Measurements from ENCODE around the gene CLDN24. TPM values are rescaled to one million over a fixed set of nuclear protein-coding genes. Genes with fewer than 3 reads are reported as not detected.

CLDN24 gene
- total RNA-seq, 1 experiment from 2014 or later: not detected

GRCh38 chr4:183304067-183304466 is 18.2 kb downstream of the CLDN24 start:
- H3K9me3 ChIP-seq (ENCODE audit: control insufficient read depth, low read depth, low read length): no peaks in the 10 kb centered on the region
- TF ChIP-seq CTCF (conservative IDR thresholded peaks at IDR 0.05): no peak
- no peaks in the 10 kb centered on the region for H3K23me2 ChIP-seq (ENCODE audit: insufficient read length, low read depth, low read length, poor library complexity, severe bottlenecking)
- H3K18ac ChIP-seq (ENCODE audit: insufficient read length, low read depth, low read length): no peak overlapping the region
- no peak overlapping the region for H2BK120ac ChIP-seq (ENCODE audit: low read depth, low read length, poor library complexity, severe bottlenecking)
- H3K27ac ChIP-seq (ENCODE audit: insufficient read length, low read depth, low read length): no peak overlapping the region
- no peak overlapping the region for H3K4me2 ChIP-seq (ENCODE audit: insufficient read depth, insufficient read length, low read length)
- H2AK5ac ChIP-seq (ENCODE audit: insufficient read length, low read length): no peak overlapping the region
- H3K56ac ChIP-seq (ENCODE audit: insufficient read length, low read depth, low read length): no peak overlapping the region
- no peaks in the 10 kb centered on the region for H3K79me2 ChIP-seq (ENCODE audit: insufficient read depth, low read length)
- no peaks in the 10 kb centered on the region for H3K9me3 Mint-ChIP-seq
- H3K27me3 ChIP-seq (ENCODE audit: insufficient read depth, low read length): no peaks in the 10 kb centered on the region
- H2BK20ac ChIP-seq (ENCODE audit: low read depth, low read length, poor library complexity, severe bottlenecking): no peak overlapping the region
- H2BK12ac ChIP-seq (ENCODE audit: insufficient read length, low read depth, low read length): no peak overlapping the region
- H4K8ac ChIP-seq (replicated peaks; ENCODE audit: insufficient read length, low read depth, low read length): no peak overlapping the region
- H4K91ac ChIP-seq (ENCODE audit: insufficient read length, low read depth, low read length): no peak overlapping the region
- H3K36me3 Mint-ChIP-seq (ENCODE audit: insufficient read depth in 1 of 3, low read depth in 3 of 3): peaks cover 11 to 39% (median 35%) of the 10 kb centered on the region in 3 experiments; a peak in 6 of 7 replicates
- H2BK5ac ChIP-seq (ENCODE audit: insufficient read length, low read length): no peak overlapping the region
- H3K4me1 ChIP-seq (ENCODE audit: insufficient read depth, low read length): no peaks in the 10 kb centered on the region
- no peak overlapping the region for H3K23ac ChIP-seq (ENCODE audit: insufficient read length, low read depth, low read length)
- H3K4me3 Mint-ChIP-seq: no peak overlapping the region
- peak overlapping the region in 1 of 3 experiments; percentile 22; a peak in 1 of 7 replicates for H3K27ac Mint-ChIP-seq
- H3K79me1 ChIP-seq (ENCODE audit: insufficient read depth, low read depth, low read length, poor library complexity, severe bottlenecking): no peaks in the 10 kb centered on the region
- H2AFZ ChIP-seq (ENCODE audit: low read length): no peak overlapping the region
- no peak overlapping the region for H3K9ac ChIP-seq (ENCODE audit: extremely low read depth, insufficient read length, low read length)
- no peak overlapping the region for H2BK15ac ChIP-seq (ENCODE audit: low read depth, low read length)
- no peak overlapping the region for H3T11ph ChIP-seq (ENCODE audit: low read length)
- H3K27me3 Mint-ChIP-seq (ENCODE audit: low read depth): no peaks in the 10 kb centered on the region
- no peaks in the 10 kb centered on the region for H4K20me1 ChIP-seq (ENCODE audit: control insufficient read depth, insufficient read depth, insufficient read length)
- no peak overlapping the region for H3K4ac ChIP-seq (ENCODE audit: low read depth, low read length)
- no peak overlapping the region for H4K5ac ChIP-seq (ENCODE audit: insufficient read length, low read depth, low read length)
- no peak overlapping the region for H3K14ac ChIP-seq (ENCODE audit: insufficient read depth, low read length)
- DNase-seq: no peak
- H3K4me1 Mint-ChIP-seq: no peaks in the 10 kb centered on the region
- WGBS (ENCODE audit: extremely low coverage, insufficient read length, low lambda C conversion rate): no CpG with 5 or more reads among the region's 4 CpGs
